HepG2 (cell line): Measurements from ENCODE around the gene TNP2. TPM values are rescaled to one million over a fixed set of nuclear protein-coding genes. Genes with fewer than 3 reads are reported as not detected.

Experiments used
- MNT ChIP-seq: fragments of 450-650 bp; IDR thresholded peaks from 2 replicates; pipeline ENCODE4 v1.6.1; 2016
- MXD4 ChIP-seq: IDR thresholded peaks from 2 replicates; pipeline ENCODE4 v1.6.1; 2016; ENCODE audit warnings: mild to moderate bottlenecking, missing biosample characterization, missing genetic modification reagents
- NFE2L1 ChIP-seq: sonication (generic); formaldehyde crosslinking; IDR thresholded peaks from 2 replicates; pipeline ENCODE4 v1.4.0; 2020; ENCODE audit warnings: missing genetic modification reagents, mild to moderate bottlenecking, borderline replicate concordance
- PREB ChIP-seq: sonication (generic); formaldehyde crosslinking; IDR thresholded peaks from 2 replicates; pipeline ENCODE4 v1.4.0; 2020; ENCODE audit warnings: missing genetic modification reagents
- ZBTB8A ChIP-seq: sonication (generic); formaldehyde crosslinking; IDR thresholded peaks from 2 replicates; pipeline ENCODE4 v1.4.0; 2020; ENCODE audit warnings: mild to moderate bottlenecking, low read depth, missing genetic modification reagents, borderline replicate concordance
- ZNF468 ChIP-seq: sonication (generic); formaldehyde crosslinking; IDR thresholded peaks from 2 replicates; pipeline ENCODE4 v1.8.0; 2022; ENCODE audit warnings: mild to moderate bottlenecking, moderate library complexity, missing genetic modification reagents
- polyA plus RNA-seq, 8 experiments: library from polyadenylated mRNA; depleted of rRNA in 3 of 8; stranded (reverse) in 7 of 8; unstranded in 1 of 8; fragments of >200 nt; fragmentation: Illumina TruSeq in 4 of 8; extraction: Trizol in 4 of 8; gene quantifications; 2 replicates each; pipeline versions ENCODE4 v1.2.1 to v1.2.3, GENCODE V29; 2011 to 2016; ENCODE audit warnings: low read depth in 4 of 8, missing spikeins in 1 of 8, mixed read lengths in 1 of 8; ENCODE audit not compliant: insufficient read depth in 1 of 8
- total RNA-seq, 5 experiments: library from RNA; depleted of rRNA; stranded (reverse); fragments of >200 nt; fragmentation: Illumina TruSeq; extraction: Trizol; gene quantifications; 2 replicates each; pipeline ENCODE4 v1.2.3, GENCODE V29; 2016; ENCODE audit warnings: low read depth in 1 of 5
- TF ChIP-seq, protein P1 (sequence below): sonication (generic); formaldehyde crosslinking; IDR thresholded peaks from 2 replicates; pipeline ENCODE4 v1.4.0; 2020; ENCODE audit warnings: mild to moderate bottlenecking, missing genetic modification reagents
- TF ChIP-seq, protein P2 (sequence below): IDR thresholded peaks from 2 replicates; pipeline ENCODE4 v1.6.1; 2016; ENCODE audit warnings: low read depth
- TF ChIP-seq, protein P3 (sequence below): sonication (generic); formaldehyde crosslinking; IDR thresholded peaks from 2 replicates; pipeline ENCODE4 v1.4.0; 2020; ENCODE audit warnings: missing genetic modification reagents
- TF ChIP-seq, protein P4 (sequence below): sonication (generic); formaldehyde crosslinking; IDR thresholded peaks from 2 replicates; pipeline ENCODE4 v1.5.0; 2020; ENCODE audit warnings: mild to moderate bottlenecking, missing genetic modification reagents

Gene TNP2
- total and polyA plus RNA-seq, 2 of the 13 experiments (the other 11 are each of a cell fraction or from before 2014, with no cell fraction given), result not detected

GRCh38 chr16:11306997-11307638 lies 38.0 kb upstream of the TNP2 start (continued):
- TF ChIP-seq, protein P1, sequence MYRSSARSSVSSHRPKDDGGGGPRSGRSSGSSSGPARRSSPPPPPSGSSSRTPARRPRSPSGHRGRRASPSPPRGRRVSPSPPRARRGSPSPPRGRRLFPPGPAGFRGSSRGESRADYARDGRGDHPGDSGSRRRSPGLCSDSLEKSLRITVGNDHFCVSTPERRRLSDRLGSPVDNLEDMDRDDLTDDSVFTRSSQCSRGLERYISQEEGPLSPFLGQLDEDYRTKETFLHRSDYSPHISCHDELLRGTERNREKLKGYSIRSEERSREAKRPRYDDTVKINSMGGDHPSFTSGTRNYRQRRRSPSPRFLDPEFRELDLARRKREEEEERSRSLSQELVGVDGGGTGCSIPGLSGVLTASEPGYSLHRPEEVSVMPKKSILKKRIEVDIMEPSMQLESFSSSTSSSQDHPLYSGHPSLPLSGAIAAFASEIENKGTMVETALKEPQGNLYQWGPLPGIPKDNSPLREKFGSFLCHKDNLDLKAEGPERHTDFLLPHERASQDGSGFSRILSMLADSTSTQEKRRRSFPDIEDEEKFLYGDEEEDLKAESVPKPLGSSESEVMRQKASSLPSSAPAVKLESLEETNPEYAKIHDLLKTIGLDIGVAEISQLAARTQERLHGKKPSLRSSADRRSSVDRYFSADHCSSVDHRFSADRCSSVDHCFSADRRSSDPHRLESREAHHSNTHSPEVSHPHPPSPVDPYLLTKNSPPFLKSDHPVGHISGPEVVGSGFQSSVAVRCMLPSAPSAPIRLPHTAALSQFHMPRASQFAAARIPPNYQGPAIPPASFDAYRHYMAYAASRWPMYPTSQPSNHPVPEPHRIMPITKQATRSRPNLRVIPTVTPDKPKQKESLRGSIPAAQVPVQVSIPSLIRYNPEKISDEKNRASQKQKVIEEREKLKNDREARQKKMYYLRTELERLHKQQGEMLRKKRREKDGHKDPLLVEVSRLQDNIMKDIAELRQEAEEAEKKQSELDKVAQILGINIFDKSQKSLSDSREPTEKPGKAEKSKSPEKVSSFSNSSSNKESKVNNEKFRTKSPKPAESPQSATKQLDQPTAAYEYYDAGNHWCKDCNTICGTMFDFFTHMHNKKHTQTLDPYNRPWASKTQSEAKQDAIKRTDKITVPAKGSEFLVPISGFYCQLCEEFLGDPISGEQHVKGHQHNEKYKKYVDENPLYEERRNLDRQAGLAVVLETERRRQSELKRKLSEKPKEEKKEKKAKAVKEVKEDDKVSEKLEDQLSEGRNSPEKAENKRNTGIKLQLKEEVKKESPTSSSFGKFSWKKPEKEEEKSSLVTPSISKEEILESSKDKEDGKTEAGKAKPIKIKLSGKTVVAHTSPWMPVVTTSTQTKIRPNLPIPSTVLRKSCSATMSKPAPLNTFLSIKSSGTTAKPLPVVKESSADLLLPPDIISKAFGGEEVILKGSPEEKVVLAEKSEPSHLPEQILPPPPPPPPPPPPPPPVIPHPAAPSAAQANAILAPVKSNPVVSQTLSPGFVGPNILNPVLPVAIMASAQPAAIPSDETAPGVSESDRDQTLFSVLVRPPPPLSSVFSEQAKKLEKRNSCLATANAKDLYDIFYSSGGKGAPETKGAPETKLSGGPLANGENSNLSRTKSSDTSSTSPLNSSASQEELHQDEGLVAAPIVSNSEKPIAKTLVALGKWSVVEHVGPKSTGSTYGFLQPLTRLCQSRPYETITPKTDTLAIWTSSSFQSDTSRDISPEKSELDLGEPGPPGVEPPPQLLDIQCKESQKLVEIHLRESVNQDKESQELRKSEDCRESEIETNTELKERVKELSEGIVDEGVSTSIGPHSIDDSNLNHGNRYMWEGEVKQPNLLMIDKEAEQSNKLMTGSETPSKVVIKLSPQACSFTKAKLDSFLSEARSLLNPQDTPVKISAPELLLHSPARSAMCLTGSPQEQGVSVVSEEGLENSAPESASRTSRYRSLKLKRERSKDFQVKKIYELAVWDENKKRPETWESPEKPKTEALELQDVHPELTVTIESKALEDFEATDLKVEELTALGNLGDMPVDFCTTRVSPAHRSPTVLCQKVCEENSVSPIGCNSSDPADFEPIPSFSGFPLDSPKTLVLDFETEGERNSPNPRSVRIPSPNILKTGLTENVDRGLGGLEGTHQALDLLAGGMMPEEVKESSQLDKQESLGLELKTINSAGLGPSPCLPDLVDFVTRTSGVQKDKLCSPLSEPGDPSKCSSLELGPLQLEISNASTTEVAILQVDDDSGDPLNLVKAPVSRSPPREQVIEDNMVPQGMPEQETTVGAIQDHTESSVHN (CRISPR knock-in tag), result no peak
- no peak for TF ChIP-seq ZNF468 (CRISPR knock-in tag)
- no peak for TF ChIP-seq MNT
- TF ChIP-seq NFE2L1 (CRISPR knock-in tag), result no peak
- TF ChIP-seq, protein P2, sequence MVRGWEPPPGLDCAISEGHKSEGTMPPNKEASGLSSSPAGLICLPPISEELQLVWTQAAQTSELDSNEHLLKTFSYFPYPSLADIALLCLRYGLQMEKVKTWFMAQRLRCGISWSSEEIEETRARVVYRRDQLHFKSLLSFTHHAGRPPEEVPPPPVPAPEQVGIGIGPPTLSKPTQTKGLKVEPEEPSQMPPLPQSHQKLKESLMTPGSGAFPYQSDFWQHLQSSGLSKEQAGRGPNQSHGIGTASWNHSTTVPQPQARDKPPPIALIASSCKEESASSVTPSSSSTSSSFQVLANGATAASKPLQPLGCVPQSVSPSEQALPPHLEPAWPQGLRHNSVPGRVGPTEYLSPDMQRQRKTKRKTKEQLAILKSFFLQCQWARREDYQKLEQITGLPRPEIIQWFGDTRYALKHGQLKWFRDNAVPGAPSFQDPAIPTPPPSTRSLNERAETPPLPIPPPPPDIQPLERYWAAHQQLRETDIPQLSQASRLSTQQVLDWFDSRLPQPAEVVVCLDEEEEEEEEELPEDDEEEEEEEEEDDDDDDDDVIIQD, result peak; percentile 60; the same call in 1 of the 2 replicates
- no peak for TF ChIP-seq ZBTB8A
- TF ChIP-seq, protein P3, sequence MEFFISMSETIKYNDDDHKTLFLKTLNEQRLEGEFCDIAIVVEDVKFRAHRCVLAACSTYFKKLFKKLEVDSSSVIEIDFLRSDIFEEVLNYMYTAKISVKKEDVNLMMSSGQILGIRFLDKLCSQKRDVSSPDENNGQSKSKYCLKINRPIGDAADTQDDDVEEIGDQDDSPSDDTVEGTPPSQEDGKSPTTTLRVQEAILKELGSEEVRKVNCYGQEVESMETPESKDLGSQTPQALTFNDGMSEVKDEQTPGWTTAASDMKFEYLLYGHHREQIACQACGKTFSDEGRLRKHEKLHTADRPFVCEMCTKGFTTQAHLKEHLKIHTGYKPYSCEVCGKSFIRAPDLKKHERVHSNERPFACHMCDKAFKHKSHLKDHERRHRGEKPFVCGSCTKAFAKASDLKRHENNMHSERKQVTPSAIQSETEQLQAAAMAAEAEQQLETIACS (CRISPR knock-in tag), result no peak
- TF ChIP-seq, protein P4, sequence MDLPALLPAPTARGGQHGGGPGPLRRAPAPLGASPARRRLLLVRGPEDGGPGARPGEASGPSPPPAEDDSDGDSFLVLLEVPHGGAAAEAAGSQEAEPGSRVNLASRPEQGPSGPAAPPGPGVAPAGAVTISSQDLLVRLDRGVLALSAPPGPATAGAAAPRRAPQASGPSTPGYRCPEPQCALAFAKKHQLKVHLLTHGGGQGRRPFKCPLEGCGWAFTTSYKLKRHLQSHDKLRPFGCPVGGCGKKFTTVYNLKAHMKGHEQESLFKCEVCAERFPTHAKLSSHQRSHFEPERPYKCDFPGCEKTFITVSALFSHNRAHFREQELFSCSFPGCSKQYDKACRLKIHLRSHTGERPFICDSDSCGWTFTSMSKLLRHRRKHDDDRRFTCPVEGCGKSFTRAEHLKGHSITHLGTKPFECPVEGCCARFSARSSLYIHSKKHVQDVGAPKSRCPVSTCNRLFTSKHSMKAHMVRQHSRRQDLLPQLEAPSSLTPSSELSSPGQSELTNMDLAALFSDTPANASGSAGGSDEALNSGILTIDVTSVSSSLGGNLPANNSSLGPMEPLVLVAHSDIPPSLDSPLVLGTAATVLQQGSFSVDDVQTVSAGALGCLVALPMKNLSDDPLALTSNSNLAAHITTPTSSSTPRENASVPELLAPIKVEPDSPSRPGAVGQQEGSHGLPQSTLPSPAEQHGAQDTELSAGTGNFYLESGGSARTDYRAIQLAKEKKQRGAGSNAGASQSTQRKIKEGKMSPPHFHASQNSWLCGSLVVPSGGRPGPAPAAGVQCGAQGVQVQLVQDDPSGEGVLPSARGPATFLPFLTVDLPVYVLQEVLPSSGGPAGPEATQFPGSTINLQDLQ, result no peak
- TF ChIP-seq PREB (CRISPR knock-in tag), result no peak
- TF ChIP-seq MXD4 (CRISPR knock-in tag), result no peak
